Panc1 (cell line): ENCODE measurements around the gene R3HDM2. TPM values are rescaled to one million over a fixed set of nuclear protein-coding genes. Genes with fewer than 3 reads are reported as not detected.

Source experiments
- ATAC-seq: fragments of 200-7000 bp; cut with Tn5 transposase; 2 replicates; pipeline ENCODE4 v1.9.1; 2020; ENCODE audit warnings: mild to moderate bottlenecking, moderate library complexity
- BruUV-seq: library from RNA; stranded (reverse); fragments of 400-500 nt; replicated peaks from 2 replicates; lab custom pipeline; 2021; lab: Mats Ljungman, UMichigan
- CTCF ChIA-PET: fragments of 300-600 bp; sonication (Branson Sonifier 250); formaldehyde crosslinking; loops from one replicate; lab custom pipeline; 2022; ENCODE audit warnings: antibody characterized with exemption; lab: Charles Lee
- POLR2A ChIA-PET: fragments of 300-600 bp; sonication (Branson Sonifier 250); formaldehyde crosslinking; loops from one replicate; lab custom pipeline; 2022; ENCODE audit warnings: antibody characterized with exemption; lab: Charles Lee
- DNase-seq: peaks from one replicate; pipeline ENCODE4 v3.0.0-alpha.2; 2010; ENCODE audit warnings: low read depth, low spot score
- H3K27ac ChIP-seq: 2 replicates; pipeline ENCODE4 v1.5.1; 2011; ENCODE audit warnings: mild to moderate bottlenecking, low read length, inconsistent platforms
- H3K27me3 ChIP-seq: fragments of 200-500 bp; sonication (Bioruptor generic); 2 replicates; pipeline ENCODE4 v1.6.0; 2014; ENCODE audit warnings: low read length, inconsistent platforms; ENCODE audit not compliant: control insufficient read depth, insufficient read depth
- H3K36me3 ChIP-seq: fragments of 200-500 bp; sonication (Bioruptor generic); 2 replicates; pipeline ENCODE4 v1.5.1; 2014; ENCODE audit warnings: inconsistent platforms, mild to moderate bottlenecking, low read length, moderate library complexity; ENCODE audit not compliant: control insufficient read depth, insufficient read depth
- H3K4me1 ChIP-seq: 2 replicates; pipeline ENCODE4 v1.5.1; 2011; ENCODE audit warnings: inconsistent platforms, mild to moderate bottlenecking, low read length, moderate library complexity; ENCODE audit not compliant: control insufficient read depth, insufficient read depth
- H3K4me3 ChIP-seq, 2 experiments: 2 replicates each; pipeline ENCODE4 v1.5.1; 2011 to 2012; ENCODE audit warnings: low read depth in 2 of 2, low read length in 2 of 2, mild to moderate bottlenecking in 2 of 2, inconsistent platforms in 1 of 2, moderate library complexity in 1 of 2
- H3K9me3 ChIP-seq: fragments of 200-500 bp; sonication (Bioruptor generic); 2 replicates; pipeline ENCODE4 v1.5.1; 2014; ENCODE audit warnings: low read depth, mild to moderate bottlenecking, inconsistent platforms, low read length, moderate library complexity; ENCODE audit not compliant: control insufficient read depth, insufficient read depth
- CTCF ChIP-seq: fragments of 450-650 bp; IDR thresholded peaks from 2 replicates; pipeline ENCODE4 v1.5.1; 2017; ENCODE audit warnings: mild to moderate bottlenecking
- POLR2AphosphoS5 ChIP-seq: IDR thresholded peaks from 2 replicates; pipeline ENCODE4 v1.6.1; 2012; ENCODE audit warnings: mild to moderate bottlenecking, low read depth, low read length, moderate library complexity
- SIN3A ChIP-seq: IDR thresholded peaks from 2 replicates; pipeline ENCODE4 v1.6.1; 2012; ENCODE audit warnings: low read depth, mild to moderate bottlenecking, low read length, moderate library complexity, borderline replicate concordance; ENCODE audit not compliant: insufficient read depth
- TCF7L2 ChIP-seq: IDR thresholded peaks from 2 replicates; pipeline ENCODE4 v1.6.1; 2011; ENCODE audit warnings: mild to moderate bottlenecking, low read depth, low read length, inconsistent platforms
- in situ Hi-C: cut with HindIII; loops from 2 replicates; pipeline ENCODE4 v1.10.0; 2016; ENCODE audit warnings: low sequenced_read_pairs, low pct_unique_long_range_greater_than_20kb
- intact Hi-C: fragments of 100-400 bp; cut with micrococcal nuclease; formaldehyde crosslinking; loops from one replicate; pipeline ENCODE4 v1.10.0; 2022; ENCODE audit not compliant: unreplicated experiment
- total RNA-seq: library from RNA; stranded (reverse); gene quantifications from one replicate; pipeline ENCODE4 v1.2.1, GENCODE V29; 2021; ENCODE audit not compliant: unreplicated experiment
- TF ChIP-seq, protein P1 (sequence below), 2 experiments: IDR thresholded peaks; 2 replicates each; pipeline ENCODE4 v1.6.1; 2011 to 2012; ENCODE audit warnings: low read depth in 2 of 2, control low read depth in 1 of 2, low read length in 1 of 2, mild to moderate bottlenecking in 1 of 2, moderate library complexity in 1 of 2; ENCODE audit not compliant: insufficient read depth in 1 of 2

Gene R3HDM2
- total RNA-seq, 1 experiment from 2014 or later: 56.5 TPM

- no TSS peak for BruUV-seq
- CTCF ChIA-PET: interaction anchor here (0.6 kb wide), 1 partner anchor 510 kb away, joined by 4 read pairs; no protein-coding TSS in a partner anchor
- Histone ChIP-seq H3K4me1 (no peaks in the 10 kb centered on the region), H3K9me3 (no peaks in the 10 kb centered on the region), H3K27me3 (no peaks in the 10 kb centered on the region), H3K36me3 (peaks cover 4% of the 10 kb centered on the region), H3K27ac (no peak overlapping the region), H3K4me3 (no peak overlapping the region)
- in situ Hi-C loops: no loop called here
- DNase-seq: no peak
- no peak for ATAC-seq
- intact Hi-C loops: loop anchor here (5.0 kb wide), 1 partner anchor 189 kb away; no protein-coding TSS in a partner anchor
- TF ChIP-seq, protein P1, sequence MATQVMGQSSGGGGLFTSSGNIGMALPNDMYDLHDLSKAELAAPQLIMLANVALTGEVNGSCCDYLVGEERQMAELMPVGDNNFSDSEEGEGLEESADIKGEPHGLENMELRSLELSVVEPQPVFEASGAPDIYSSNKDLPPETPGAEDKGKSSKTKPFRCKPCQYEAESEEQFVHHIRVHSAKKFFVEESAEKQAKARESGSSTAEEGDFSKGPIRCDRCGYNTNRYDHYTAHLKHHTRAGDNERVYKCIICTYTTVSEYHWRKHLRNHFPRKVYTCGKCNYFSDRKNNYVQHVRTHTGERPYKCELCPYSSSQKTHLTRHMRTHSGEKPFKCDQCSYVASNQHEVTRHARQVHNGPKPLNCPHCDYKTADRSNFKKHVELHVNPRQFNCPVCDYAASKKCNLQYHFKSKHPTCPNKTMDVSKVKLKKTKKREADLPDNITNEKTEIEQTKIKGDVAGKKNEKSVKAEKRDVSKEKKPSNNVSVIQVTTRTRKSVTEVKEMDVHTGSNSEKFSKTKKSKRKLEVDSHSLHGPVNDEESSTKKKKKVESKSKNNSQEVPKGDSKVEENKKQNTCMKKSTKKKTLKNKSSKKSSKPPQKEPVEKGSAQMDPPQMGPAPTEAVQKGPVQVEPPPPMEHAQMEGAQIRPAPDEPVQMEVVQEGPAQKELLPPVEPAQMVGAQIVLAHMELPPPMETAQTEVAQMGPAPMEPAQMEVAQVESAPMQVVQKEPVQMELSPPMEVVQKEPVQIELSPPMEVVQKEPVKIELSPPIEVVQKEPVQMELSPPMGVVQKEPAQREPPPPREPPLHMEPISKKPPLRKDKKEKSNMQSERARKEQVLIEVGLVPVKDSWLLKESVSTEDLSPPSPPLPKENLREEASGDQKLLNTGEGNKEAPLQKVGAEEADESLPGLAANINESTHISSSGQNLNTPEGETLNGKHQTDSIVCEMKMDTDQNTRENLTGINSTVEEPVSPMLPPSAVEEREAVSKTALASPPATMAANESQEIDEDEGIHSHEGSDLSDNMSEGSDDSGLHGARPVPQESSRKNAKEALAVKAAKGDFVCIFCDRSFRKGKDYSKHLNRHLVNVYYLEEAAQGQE (IDR thresholded peaks at IDR 0.05; ENCODE audit: insufficient read depth in 1 of 2, low read depth in 2 of 2, low read length in 1 of 2): no peak
- TF ChIP-seq CTCF: no peak
- TF ChIP-seq SIN3A: no peak
- no peak for TF ChIP-seq POLR2AphosphoS5
- no peak for TF ChIP-seq TCF7L2
- POLR2A ChIA-PET: no interaction called here
These were observed 167.7 kb downstream of the R3HDM2 start for GRCh38 chr12:57263096-57263495.

GRCh38 chr12:57262126-57262822 is 168.6 kb downstream of the R3HDM2 start:
- H3K27me3 ChIP-seq: no peaks in the 10 kb centered on the region
- ATAC-seq (no peak), DNase-seq (no peak)
- POLR2A ChIA-PET: no interaction called here
- H3K4me1 ChIP-seq: no peaks in the 10 kb centered on the region
- H3K27ac ChIP-seq: no peak overlapping the region
- TF ChIP-seq, protein P1 (IDR thresholded peaks at IDR 0.05; ENCODE audit: insufficient read depth in 1 of 2, low read depth in 2 of 2, low read length in 1 of 2): no peak
- TF ChIP-seq SIN3A (no peak), CTCF (no peak), POLR2AphosphoS5 (no peak), TCF7L2 (no peak)
- CTCF ChIA-PET: no interaction called here
- BruUV-seq: no TSS peak
- in situ Hi-C loops: no loop called here
- H3K9me3 ChIP-seq: no peaks in the 10 kb centered on the region
- intact Hi-C loops: loop anchor here (5.0 kb wide), 1 partner anchor 190 kb away; no protein-coding TSS in a partner anchor
- H3K4me3 ChIP-seq: no peak overlapping the region
- no peaks in the 10 kb centered on the region for H3K36me3 ChIP-seq
